Glomerular endothelial cell (primary cell): ENCODE data around the gene PPP3CA. TPM values are rescaled to one million over a fixed set of nuclear protein-coding genes. Genes with fewer than 3 reads are reported as not detected.
"Not testable (repeated sequence)": the region's sequence is repeated elsewhere in the genome, so short reads cannot be mapped to it uniquely, and the experiment has no call there.

Experiments
- DNase-seq: peaks from one replicate; pipeline ENCODE4 v3.0.0-alpha.2; 2011; ENCODE audit warnings: low read depth, low spot score; ENCODE audit errors: extremely low read depth
- total RNA-seq: library from RNA; depleted of rRNA; stranded (reverse); fragments of >200 nt; gene quantifications from 2 replicates; pipeline ENCODE4 v1.2.3, GENCODE V29; 2015

The PPP3CA gene
- total RNA-seq, 1 donor from 2014 or later = 44.5 TPM

- no peak for DNase-seq
Observed at GRCh38 chr4:101152521-101152920, 194.8 kb downstream of the PPP3CA start.

DNA sequence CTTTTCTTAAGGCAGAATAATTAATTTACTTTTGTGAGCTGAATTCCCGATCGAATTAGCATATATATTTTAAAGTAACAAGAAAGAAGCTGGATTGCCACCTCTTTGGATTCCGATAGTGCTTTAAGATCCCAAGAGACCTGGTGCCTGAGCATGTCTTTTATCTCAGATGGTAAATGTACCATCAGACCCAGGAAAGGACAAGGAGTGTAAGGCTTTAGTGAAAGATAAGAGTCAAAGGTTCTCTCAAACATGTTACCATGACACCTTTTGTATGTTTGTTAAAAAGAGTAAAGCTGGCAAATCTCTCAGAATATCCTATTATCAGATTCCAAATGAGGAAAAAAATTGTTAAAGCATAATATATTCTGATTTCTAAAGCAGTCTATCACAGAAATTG, 198.8 kb downstream of the PPP3CA start:
- no peak for DNase-seq

- DNase-seq = no peak
Observed at GRCh38 chr4:101147283-101147682, 200.0 kb downstream of the PPP3CA start.

DNA sequence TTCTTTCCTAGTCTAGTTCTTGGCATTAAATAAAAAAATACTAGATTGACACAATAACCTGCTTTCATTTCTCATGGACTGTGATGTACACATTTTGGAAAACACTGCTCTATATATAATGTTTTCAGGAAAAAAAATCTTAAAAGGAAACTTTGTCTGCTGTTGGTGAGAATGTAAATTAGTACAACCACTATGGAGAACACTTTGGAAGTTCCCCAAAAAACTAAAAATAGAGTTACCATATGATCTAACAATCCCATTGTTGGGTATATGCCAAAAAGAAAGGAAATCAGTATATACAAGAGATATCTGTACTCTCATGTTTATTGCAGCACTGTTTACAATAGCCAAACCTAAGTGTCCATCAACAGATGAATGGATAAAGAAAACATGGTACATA, 202.3 kb downstream of the PPP3CA start:
- no peak for DNase-seq

- no peak for DNase-seq
Observed at GRCh38 chr4:101142259-101142658, 205.1 kb downstream of the PPP3CA start.

DNA sequence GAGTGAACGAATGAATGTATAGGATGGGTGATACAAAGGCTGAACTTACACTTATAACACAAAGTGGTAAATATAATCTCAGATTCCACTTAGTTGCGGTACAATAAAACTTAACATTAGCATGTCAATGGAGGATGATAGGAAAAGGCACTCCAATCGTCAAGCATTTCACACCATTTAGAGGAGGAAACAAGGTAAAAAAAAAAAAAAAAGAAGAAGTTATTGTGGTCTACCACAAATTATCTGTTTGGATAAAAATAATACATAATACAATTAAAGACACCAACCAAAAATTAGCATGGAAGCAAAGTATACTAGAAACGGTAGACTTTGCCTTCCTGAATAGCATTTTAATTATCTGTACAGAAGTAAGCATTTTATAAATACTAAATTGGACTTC, 205.5 kb downstream of the PPP3CA start:
- no peak for DNase-seq

- no peak for DNase-seq
Observed at GRCh38 chr4:101141230-101141629, 206.1 kb downstream of the PPP3CA start.

DNA sequence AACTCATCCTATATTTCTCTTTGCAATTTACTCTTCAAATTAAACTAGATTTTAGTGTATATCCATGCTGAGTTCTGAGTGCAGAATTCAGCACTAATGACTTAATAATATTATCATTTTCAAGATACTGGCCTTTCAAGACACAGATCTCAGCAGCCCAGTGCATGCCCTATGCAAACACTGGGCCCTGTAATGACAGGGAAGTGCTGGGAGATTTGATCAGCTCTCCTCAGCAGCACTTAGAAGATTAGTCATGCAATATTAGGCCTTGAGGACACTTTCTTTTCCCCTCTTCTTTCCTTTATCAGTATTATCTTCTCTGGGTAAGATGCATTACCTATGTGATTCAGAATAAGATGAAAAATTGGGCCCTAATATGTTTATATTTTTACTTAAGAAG, 207.1 kb downstream of the PPP3CA start:
- DNase-seq = no peak

- no peak for DNase-seq
Observed at GRCh38 chr4:101136373-101137370, 210.7 kb downstream of the PPP3CA start.

DNA sequence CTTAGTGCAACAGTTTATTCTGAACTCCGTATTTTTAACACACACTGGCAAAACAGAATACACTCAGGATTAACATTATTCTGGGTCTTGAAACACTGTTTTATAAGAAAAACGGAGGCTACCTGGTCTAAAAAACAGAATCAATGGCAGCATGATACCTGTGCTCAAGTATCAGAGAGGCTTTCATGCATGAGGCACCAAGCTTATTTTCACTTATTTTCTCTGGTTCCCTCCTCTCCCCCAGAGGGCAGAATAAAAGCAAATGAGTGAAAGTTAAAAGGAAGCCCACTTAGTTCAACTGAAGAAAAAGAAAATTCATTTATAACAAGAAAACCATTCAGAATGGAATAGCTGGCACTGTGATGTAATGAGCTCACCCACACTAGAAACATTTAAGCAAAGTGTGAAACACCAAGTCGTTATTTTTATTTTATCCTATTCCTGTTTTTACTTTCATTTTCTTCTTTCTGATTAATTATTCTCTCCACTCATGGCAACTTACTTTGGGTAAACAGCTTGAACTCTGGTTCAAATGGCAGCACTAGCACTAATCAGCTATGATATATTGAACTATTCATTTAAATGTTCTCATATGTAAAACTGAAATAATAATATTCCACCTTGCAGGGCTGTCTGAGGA, 211.8 kb downstream of the PPP3CA start:
- no peak for DNase-seq

- not testable (repeated sequence) for DNase-seq
Observed at GRCh38 chr4:101131058-101131457, 216.3 kb downstream of the PPP3CA start.

DNA sequence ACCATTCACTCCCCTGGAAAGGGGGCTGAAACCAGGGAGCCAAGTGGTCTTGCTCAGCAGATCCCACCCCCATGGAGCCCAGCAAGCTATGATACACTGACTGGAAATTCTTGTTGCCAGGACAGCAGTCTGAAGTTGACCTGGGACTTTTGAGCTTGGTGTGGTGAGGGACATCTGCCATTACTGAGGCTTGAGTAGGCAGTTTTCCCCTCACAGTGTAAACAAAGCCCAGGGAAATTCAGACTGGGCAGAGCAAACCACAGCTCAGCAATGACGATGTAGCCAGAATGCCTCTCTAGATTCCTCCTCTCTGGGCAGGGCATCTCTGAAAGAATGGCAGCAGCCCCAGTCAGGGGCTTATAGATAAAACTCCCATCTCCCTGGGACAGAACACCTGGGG, 218.4 kb downstream of the PPP3CA start:
- not testable (repeated sequence) for DNase-seq

- no peak for DNase-seq
Observed at GRCh38 chr4:101128473-101128872, 218.9 kb downstream of the PPP3CA start.

GRCh38 chr4:101127176-101127790, 220.0 kb downstream of the PPP3CA start:
- no peak for DNase-seq

- no peak for DNase-seq
Observed at GRCh38 chr4:101126059-101126458, 221.3 kb downstream of the PPP3CA start.

- DNase-seq = no peak
Observed at GRCh38 chr4:101125045-101125942, 222.0 kb downstream of the PPP3CA start.

GRCh38 chr4:101123231-101123630, 224.1 kb downstream of the PPP3CA start:
- no peak for DNase-seq

- no peak for DNase-seq
Observed at GRCh38 chr4:101122019-101122418, 225.3 kb downstream of the PPP3CA start.

DNA sequence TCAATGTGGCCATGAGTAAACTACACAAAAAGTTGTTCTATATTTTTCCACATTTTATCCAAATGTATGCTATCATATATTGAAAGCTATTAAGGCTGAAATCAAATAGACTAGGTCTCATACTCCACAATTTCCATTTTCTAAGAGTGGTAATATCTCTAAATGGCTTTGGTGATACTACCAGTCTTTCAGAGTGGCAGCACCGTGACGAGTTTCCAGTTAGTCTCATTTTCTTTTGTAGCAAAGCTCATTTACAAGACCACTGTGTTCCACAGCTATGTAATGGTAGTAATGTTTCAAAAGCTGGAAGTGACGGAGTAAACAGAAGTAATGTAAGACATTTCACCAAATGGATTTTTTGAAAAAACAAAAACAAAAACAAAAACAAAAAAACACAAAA, 228.2 kb downstream of the PPP3CA start:
- DNase-seq = no peak

- no peak for DNase-seq
Observed at GRCh38 chr4:101118617-101119016, 228.7 kb downstream of the PPP3CA start.
